ENCODE results near the gene MAPK6.
A peak's percentile ranks its signal among the peaks of the same experiment; 100 is the strongest.

Gene MAPK6

DNA sequence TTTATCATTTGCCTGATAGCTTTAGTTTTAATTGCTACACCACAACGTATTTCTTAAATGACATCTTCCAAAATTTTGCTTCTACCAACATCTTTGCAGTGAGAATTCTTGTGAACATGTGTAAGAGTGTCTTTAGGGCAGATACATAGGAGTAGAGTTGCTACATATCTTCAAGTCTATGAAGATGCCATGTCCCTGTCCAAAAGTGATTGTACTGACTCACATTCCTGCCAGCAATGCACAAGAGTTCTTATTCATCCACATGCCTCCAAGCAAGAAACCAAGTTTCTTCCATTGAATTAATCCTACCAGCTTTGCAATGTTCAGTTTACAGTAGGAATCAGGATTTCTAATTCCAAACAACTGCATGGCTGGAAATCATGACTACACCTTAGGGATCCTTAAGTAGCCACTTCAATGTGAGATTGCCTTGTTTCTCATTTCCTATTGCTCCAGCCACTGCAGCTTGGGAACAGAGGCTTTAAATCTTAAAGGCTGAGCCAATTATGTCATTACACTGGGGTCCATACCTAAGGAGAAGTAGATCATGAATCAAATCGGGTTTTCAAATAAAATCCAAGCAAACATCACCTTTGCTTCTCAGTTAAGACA, 49.1 kb downstream of the MAPK6 start:
- in situ Hi-C loops (cut with MboI; ENCODE audit: low pct_unique_long_range_greater_than_20kb, low sequenced_read_pairs, unreplicated experiment) = no loop called here
- no peak for DNase-seq (ENCODE audit: low spot score)
- TF ChIP-seq, protein P1, sequence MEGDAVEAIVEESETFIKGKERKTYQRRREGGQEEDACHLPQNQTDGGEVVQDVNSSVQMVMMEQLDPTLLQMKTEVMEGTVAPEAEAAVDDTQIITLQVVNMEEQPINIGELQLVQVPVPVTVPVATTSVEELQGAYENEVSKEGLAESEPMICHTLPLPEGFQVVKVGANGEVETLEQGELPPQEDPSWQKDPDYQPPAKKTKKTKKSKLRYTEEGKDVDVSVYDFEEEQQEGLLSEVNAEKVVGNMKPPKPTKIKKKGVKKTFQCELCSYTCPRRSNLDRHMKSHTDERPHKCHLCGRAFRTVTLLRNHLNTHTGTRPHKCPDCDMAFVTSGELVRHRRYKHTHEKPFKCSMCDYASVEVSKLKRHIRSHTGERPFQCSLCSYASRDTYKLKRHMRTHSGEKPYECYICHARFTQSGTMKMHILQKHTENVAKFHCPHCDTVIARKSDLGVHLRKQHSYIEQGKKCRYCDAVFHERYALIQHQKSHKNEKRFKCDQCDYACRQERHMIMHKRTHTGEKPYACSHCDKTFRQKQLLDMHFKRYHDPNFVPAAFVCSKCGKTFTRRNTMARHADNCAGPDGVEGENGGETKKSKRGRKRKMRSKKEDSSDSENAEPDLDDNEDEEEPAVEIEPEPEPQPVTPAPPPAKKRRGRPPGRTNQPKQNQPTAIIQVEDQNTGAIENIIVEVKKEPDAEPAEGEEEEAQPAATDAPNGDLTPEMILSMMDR (IDR thresholded peaks at IDR 0.05; ENCODE audit: extremely low read depth, insufficient read depth, missing control alignments) = no peak

DNA sequence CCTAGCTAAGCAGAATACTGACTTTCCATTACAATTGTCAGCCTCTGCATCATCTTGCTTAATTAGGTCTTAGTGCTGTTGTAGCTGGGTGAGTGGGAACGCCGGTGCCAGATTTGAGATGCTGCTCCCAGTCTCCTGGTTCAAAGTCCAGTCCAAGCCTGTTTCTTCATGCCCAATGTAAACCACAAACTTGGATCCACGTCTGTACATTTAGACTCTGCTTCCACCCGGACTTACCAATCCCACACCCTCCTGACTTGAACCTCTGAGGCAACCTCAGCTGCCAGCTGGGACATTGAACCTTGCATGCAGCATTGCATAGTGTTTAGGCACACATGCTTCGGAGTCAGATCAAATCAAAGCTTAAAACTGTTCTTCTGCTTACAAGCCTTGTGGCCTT, 50.5 kb downstream of the MAPK6 start:
- TF ChIP-seq, protein P1 (IDR thresholded peaks at IDR 0.05; ENCODE audit: extremely low read depth, insufficient read depth, missing control alignments) = no peak
- in situ Hi-C loops (cut with MboI; ENCODE audit: low pct_unique_long_range_greater_than_20kb, low sequenced_read_pairs, unreplicated experiment) = no loop called here
- no peak for DNase-seq (ENCODE audit: low spot score)

DNA sequence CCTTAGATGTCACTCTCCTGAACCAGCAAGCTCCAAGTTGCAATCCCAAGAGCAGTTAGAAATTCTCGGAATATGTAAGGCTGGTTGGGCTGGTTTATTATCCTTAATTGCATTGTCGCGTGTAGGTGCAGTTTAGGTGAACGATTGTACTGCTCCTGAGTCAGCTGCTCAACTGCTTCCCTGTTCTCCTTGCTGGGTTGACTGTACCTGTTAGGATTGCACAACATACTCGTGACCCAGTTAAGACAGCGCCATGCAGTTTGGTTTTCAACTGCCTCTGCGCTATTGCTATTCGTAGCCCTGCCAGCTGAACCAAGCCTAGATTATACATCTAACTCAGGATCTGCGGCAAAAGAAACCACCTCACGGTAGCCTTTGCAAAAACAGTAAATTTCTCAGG, 52.6 kb downstream of the MAPK6 start:
- no peak for DNase-seq (ENCODE audit: low spot score)
- in situ Hi-C loops (cut with MboI; ENCODE audit: low pct_unique_long_range_greater_than_20kb, low sequenced_read_pairs, unreplicated experiment) = no loop called here
- TF ChIP-seq, protein P1 (IDR thresholded peaks at IDR 0.05; ENCODE audit: extremely low read depth, insufficient read depth, missing control alignments) = no peak

DNA sequence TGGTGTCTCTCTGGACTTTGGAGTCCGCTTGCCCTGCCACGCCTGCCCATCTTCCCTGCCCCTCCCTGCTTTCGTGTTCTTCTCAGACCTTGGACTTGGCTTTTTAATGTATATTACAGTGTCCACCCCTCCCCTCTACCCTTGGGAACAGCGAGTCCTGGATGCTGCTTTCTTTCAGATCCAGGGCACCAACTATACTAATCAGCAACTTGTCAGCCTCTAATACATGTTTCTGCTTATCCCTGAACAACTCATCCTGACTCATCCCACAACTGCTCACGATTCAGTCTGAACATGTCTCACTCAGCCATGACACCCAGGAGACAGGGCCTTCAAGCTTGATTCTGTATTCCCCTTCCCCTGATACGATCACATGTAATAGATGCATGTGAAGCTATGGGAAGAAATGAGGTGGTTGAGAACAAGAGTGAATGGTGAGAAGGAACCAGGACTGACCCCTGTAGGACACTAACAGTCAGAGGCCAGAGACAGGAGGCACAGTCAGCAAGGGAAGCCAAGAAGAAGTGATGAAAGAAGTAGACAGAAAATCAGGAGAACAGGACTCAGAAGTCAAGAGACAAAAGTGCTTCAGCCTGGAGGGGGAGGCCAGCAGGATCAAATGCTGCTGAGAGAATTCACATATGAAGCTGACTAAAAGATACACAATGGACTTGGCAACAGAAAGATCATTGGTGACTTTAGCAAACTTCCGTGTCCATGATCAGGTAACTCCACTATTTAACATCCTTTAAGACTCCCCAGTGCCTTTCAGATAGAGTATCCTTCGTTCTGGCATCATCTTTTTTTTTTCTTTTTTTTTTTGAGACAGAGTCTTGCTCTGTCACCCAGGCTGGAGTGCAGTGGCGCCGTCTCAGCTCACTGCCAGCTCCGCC, 58.1 kb downstream of the MAPK6 start:
- DNase-seq (ENCODE audit: low spot score) = no peak
- TF ChIP-seq, protein P1 (IDR thresholded peaks at IDR 0.05; ENCODE audit: extremely low read depth, insufficient read depth, missing control alignments) = peak; percentile 22
- in situ Hi-C loops (cut with MboI; ENCODE audit: low pct_unique_long_range_greater_than_20kb, low sequenced_read_pairs, unreplicated experiment) = no loop called here

DNA sequence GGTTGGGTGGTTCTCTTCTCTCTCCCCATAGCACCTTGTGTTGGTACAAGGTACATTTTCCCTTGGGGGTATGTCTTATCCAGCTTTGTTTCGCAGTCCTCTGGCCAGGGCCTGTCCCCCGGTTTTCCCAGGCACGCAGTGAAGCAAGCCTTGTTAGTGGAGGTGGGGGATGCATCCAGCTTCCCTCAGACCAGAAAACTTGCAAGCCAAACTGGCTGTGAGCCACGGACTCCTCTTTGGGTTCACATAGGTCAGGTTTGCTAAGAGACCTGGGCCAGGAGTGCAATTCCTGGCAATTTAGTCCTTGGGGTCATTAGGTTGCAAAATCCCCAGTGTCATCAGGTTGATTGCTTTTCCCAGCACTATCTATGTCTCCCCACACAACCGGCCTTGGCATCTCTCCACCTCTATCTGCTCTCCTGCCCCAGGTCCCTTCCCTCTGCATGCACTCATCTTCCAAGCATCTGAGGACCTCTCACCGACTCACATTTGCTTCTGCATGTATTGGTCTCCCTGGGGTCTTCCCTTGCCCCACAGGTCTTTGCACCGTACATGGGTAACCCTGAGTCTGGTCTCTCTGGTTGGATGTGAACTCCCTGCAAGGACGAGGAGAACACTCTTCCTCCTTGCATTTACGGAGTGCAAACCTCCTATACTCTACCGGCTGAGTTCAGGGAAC, 59.3 kb downstream of the MAPK6 start:
- DNase-seq (ENCODE audit: low spot score) = no peak
- in situ Hi-C loops (cut with MboI; ENCODE audit: low pct_unique_long_range_greater_than_20kb, low sequenced_read_pairs, unreplicated experiment) = no loop called here
- TF ChIP-seq, protein P1 (IDR thresholded peaks at IDR 0.05; ENCODE audit: extremely low read depth, insufficient read depth, missing control alignments) = no peak

DNA sequence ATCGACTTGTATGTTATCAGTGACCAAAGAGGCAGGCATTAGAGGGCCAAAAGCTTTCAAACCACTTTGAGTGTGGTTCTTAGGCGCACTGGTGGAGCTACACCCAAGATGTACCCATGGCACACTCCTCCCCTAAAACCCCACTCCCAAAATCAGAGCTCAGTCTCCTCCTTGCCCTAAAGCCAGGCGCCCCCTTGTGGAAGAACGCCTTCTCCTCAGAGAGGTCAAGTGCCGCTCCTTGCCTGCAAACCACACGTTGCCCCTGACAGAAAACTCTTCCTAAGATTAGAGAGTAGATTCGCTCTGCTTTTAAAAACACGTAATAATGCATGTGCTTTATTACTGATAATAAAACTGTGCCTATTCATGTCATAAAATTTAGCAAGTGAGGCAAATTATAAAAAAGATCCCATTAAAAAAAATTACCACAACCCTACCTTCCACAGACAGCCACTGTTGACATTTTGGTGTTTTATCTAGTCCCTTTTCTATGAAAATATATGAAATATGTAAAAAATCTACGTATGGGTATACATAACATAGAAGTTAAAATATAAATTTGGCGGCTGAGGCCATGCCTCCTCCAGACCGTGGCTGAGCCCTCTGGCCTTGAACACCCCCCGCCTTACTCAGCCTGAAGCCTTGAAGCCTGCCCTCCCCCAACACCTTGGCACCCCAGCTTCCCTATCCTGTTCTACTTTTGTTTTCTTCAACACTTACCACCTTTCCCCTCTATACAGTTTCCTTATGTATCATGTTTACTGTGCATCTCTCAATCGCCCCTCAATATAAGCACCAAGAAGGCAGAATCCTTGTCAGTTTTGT, 60.1 kb downstream of the MAPK6 start:
- in situ Hi-C loops (cut with MboI; ENCODE audit: low pct_unique_long_range_greater_than_20kb, low sequenced_read_pairs, unreplicated experiment) = no loop called here
- DNase-seq (ENCODE audit: low spot score) = peak; percentile 70
- TF ChIP-seq, protein P1 (IDR thresholded peaks at IDR 0.05; ENCODE audit: extremely low read depth, insufficient read depth, missing control alignments) = peak; percentile 88

Data from GM13977 (cell line).